Parathyroid adenoma (tissue), 2 donors: ENCODE results near the gene KRT77.
"Not testable (repeated sequence)": the region's sequence is repeated elsewhere in the genome, so short reads cannot be mapped to it uniquely, and the experiment has no call there.

ENCODE experiments used
- H2AFZ ChIP-seq: fragments of 300-600 bp; sonication (generic); one replicate; pipeline ENCODE4 v1.7.0; 2017; ENCODE audit warnings: antibody characterized with exemption, mild to moderate bottlenecking
- H3K27ac ChIP-seq: fragments of 300-600 bp; sonication (generic); one replicate; pipeline ENCODE4 v1.7.0; 2017
- H3K27me3 ChIP-seq: fragments of 300-600 bp; sonication (generic); one replicate; pipeline ENCODE4 v1.7.0; 2017; ENCODE audit warnings: low read length; ENCODE audit not compliant: control insufficient read depth, insufficient read depth
- H3K36me3 ChIP-seq: fragments of 300-600 bp; sonication (generic); one replicate; pipeline ENCODE4 v1.7.0; 2017; ENCODE audit warnings: low read length; ENCODE audit not compliant: control insufficient read depth, insufficient read depth
- H3K4me1 ChIP-seq: fragments of 300-600 bp; sonication (generic); one replicate; pipeline ENCODE4 v1.7.0; 2017; ENCODE audit warnings: control low read depth
- H3K4me2 ChIP-seq: fragments of 300-600 bp; sonication (generic); one replicate; pipeline ENCODE4 v1.7.0; 2017; ENCODE audit warnings: low read length
- H3K4me3 ChIP-seq: fragments of 300-600 bp; sonication (generic); one replicate; pipeline ENCODE4 v1.7.0; 2017; ENCODE audit warnings: low read depth, low read length
- H3K79me2 ChIP-seq: fragments of 300-600 bp; sonication (generic); one replicate; pipeline ENCODE4 v1.7.0; 2017; ENCODE audit warnings: control low read depth
- H3K9ac ChIP-seq: fragments of 300-600 bp; sonication (generic); one replicate; pipeline ENCODE4 v1.7.0; 2017; ENCODE audit warnings: mild to moderate bottlenecking
- H3K9me3 ChIP-seq: fragments of 300-600 bp; sonication (generic); one replicate; pipeline ENCODE4 v1.7.0; 2017; ENCODE audit warnings: low read length; ENCODE audit not compliant: control insufficient read depth
- TF ChIP-seq, protein P1 (sequence below): fragments of 300-600 bp; sonication (generic); IDR thresholded peaks from one replicate; pipeline ENCODE4 v1.7.0; 2017; ENCODE audit warnings: antibody characterized with exemption, mild to moderate bottlenecking
- donor health status: primary hyperparathyroidism.

KRT77 gene

DNA sequence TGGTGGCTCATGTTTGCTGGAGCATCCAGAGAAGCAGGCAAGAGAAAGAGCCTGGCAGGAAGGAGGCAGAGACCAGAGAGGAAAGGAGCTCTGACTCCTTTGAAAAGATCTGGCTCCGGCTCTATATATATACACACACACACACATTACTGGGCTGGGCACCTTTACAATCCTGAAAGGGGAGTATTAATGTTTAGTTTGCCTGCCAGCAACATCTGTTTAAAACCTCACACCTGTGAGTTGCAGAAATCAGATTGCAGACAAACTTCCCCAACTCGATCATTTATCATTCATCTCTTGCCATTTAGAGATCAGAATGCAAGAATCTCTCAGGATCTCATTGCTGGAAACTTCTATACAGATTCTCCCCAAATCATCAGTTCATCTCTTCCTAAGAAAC is at the start of gene KRT77:
Gene KRT77, minus strand, starts transcription at position 101 of the 400 bp plus-strand sequence. Its CDS starts 90 bp downstream, at position 11.
- H3K79me2 ChIP-seq = no peaks in the 10 kb centered on the region
- no peak within 1 kb of the TSS for H3K4me2 ChIP-seq
- H3K27ac ChIP-seq = no peak within 1 kb of the TSS
- H3K9me3 ChIP-seq = no peaks in the 10 kb centered on the region
- TF ChIP-seq, protein P1, sequence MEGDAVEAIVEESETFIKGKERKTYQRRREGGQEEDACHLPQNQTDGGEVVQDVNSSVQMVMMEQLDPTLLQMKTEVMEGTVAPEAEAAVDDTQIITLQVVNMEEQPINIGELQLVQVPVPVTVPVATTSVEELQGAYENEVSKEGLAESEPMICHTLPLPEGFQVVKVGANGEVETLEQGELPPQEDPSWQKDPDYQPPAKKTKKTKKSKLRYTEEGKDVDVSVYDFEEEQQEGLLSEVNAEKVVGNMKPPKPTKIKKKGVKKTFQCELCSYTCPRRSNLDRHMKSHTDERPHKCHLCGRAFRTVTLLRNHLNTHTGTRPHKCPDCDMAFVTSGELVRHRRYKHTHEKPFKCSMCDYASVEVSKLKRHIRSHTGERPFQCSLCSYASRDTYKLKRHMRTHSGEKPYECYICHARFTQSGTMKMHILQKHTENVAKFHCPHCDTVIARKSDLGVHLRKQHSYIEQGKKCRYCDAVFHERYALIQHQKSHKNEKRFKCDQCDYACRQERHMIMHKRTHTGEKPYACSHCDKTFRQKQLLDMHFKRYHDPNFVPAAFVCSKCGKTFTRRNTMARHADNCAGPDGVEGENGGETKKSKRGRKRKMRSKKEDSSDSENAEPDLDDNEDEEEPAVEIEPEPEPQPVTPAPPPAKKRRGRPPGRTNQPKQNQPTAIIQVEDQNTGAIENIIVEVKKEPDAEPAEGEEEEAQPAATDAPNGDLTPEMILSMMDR = no peak
- H3K4me1 ChIP-seq = no peaks in the 10 kb centered on the region
- H3K36me3 ChIP-seq = no peaks in the 10 kb centered on the region
- no peak within 1 kb of the TSS for H3K9ac ChIP-seq
- no peaks in the 10 kb centered on the region for H3K27me3 ChIP-seq
- H2AFZ ChIP-seq = no peak within 1 kb of the TSS
- H3K4me3 ChIP-seq = no peak within 1 kb of the TSS

DNA sequence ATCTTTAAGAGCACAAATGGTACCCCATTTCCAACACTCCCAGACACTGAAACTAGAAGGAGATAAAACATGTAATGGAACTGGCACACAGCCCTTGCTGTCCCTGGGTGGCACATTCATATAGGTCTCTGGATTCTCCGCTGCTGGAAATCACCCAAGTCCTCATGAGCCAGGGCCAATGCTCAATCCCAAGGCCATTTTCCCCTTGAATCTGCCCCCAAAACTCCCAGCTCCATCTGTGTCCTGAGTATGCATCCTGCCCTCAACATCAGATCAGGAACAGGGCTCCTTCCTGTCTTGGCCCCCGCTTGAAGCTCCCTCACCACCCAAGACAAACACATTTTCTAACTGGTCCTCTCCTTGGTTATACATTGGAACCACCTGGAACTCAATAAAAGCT is 49.2 kb upstream of the KRT77 start:
- Histone ChIP-seq H3K36me3 (no peaks in the 10 kb centered on the region), H3K27ac (no peak overlapping the region), H3K4me3 (no peak overlapping the region), H3K27me3 (no peaks in the 10 kb centered on the region), H3K4me2 (no peak overlapping the region), H3K79me2 (no peaks in the 10 kb centered on the region), H3K9ac (no peak overlapping the region), H3K4me1 (peaks cover 7% of the 10 kb centered on the region), H3K9me3 (no peaks in the 10 kb centered on the region), H2AFZ (no peak overlapping the region)
- TF ChIP-seq, protein P1 = no peak

DNA sequence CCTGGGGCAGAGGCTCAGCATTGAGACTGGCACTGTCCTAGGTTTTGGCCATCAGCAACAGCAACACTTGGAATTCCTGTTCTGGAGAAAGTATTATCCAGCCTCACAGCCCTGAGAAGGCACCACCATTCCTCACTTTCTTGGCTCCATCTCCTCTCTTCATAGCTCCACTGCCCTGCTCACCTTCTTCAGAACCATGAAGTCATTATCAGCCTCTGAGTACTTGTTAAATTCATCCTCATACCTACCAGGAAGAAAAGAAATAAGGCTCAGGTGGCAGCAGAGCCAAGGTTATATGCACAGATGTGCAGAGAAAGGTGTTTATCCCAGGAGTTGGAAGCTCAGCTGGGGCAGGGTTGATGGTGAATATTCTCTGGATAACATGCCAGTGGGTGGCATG is 48.5 kb upstream of the KRT77 start:
- Histone ChIP-seq H3K79me2 (no peaks in the 10 kb centered on the region), H3K9me3 (no peaks in the 10 kb centered on the region), H2AFZ (no peak overlapping the region), H3K36me3 (no peaks in the 10 kb centered on the region), H3K4me2 (no peak overlapping the region), H3K4me1 (peaks cover 7% of the 10 kb centered on the region), H3K27ac (no peak overlapping the region), H3K9ac (no peak overlapping the region), H3K27me3 (no peaks in the 10 kb centered on the region), H3K4me3 (no peak overlapping the region)
- TF ChIP-seq, protein P1 = no peak

DNA sequence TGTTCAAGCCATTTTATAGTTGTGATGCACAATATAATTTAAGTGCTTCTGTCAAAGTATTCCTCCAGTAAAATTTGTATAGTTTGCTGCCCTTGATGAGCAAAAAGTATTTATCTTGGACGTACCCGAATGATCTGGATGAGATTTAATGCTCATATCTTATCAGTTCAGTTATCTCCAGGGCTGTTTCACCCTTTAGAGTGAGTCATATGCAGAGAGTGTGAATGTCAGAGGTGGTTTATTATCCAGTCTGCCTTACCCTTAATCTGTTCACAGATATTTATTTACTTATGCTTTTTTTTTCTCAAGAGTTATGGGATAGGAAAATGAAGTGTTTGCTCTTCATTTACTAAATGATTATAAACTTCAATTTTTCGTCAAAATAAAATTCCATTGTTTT is 47.2 kb upstream of the KRT77 start:
- H3K4me2 ChIP-seq, H3K9ac ChIP-seq, H3K79me2 ChIP-seq, H3K4me3 ChIP-seq, H3K4me1 ChIP-seq, H3K27ac ChIP-seq, H3K36me3 ChIP-seq, H2AFZ ChIP-seq, H3K9me3 ChIP-seq, H3K27me3 ChIP-seq: not testable (repeated sequence)

DNA sequence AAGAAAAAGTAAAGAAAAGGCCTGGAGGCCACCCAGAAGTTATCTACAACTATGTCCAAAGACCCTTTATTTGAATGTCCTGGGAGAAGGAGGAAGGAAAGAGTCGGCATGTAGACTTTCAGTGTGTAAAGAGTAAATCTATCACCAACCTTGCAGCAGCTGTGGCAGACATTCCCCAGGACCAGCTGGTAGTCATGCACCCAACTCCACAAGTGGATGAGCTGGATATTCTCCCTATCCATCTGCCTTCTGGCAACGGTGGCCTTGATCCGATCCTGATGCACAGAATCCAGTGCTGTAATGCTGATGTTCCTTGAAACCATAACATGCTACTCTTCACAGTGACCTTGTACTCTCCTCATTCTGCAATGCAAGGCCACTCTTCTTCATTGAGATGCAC is 46.5 kb upstream of the KRT77 start:
- Histone ChIP-seq H3K36me3 (no peaks in the 10 kb centered on the region), H3K4me1 (no peaks in the 10 kb centered on the region), H3K9ac (no peak overlapping the region), H3K27ac (no peak overlapping the region), H2AFZ (no peak overlapping the region), H3K79me2 (no peaks in the 10 kb centered on the region), H3K4me3 (no peak overlapping the region), H3K27me3 (no peaks in the 10 kb centered on the region), H3K4me2 (no peak overlapping the region), H3K9me3 (no peaks in the 10 kb centered on the region)
- TF ChIP-seq, protein P1 = no peak
